LNCaP clone FGC (cell line): ENCODE measurements around the gene ATP13A1.
"Not testable (repeated sequence)": the region's sequence is repeated elsewhere in the genome, so short reads cannot be mapped to it uniquely, and the experiment has no call there.

Experiments
- DNase-seq: peaks from one replicate; pipeline ENCODE4 v3.0.0-alpha.2; 2011; ENCODE audit warnings: low read depth
- H3K4me3 ChIP-seq: 2 replicates; pipeline ENCODE4 v1.5.1; 2011; ENCODE audit warnings: mild to moderate bottlenecking, low read depth, low read length, control low read depth
- TF ChIP-seq, protein P1 (sequence below): IDR thresholded peaks from 2 replicates; pipeline ENCODE4 v1.5.1; 2012; ENCODE audit warnings: mild to moderate bottlenecking; ENCODE audit not compliant: control insufficient read depth, insufficient read depth; ENCODE audit errors: extremely low read depth

Gene ATP13A1

DNA sequence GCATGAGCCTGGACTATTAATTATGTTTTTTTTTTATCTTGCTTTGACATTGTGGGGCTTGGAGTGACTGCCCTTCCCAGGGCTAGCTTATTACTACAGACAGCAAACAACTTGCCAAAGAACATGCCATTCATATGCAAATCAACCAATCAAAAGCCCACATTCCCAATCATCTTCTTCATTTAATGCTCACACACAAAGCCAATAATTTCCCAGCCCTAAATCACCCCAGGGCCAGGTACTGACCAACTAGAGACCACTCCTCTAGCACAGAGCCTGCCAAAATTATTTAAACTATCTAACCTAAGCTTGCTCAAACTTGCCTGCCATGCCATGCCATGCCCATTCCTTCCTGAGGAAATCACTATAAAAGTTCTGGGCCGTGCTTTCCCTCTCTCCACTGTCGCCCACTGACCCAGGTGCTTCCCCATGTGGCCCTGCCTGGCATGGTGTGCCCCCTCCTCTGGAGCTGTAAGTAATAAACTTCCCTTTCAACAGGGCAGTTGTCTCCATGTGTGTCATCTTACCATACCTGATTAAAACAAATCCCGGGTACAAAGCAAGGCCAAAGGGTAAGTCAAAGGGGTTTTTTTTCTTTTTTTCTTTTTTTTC lies 60.7 kb downstream of the ATP13A1 start:
- TF ChIP-seq, protein P1, sequence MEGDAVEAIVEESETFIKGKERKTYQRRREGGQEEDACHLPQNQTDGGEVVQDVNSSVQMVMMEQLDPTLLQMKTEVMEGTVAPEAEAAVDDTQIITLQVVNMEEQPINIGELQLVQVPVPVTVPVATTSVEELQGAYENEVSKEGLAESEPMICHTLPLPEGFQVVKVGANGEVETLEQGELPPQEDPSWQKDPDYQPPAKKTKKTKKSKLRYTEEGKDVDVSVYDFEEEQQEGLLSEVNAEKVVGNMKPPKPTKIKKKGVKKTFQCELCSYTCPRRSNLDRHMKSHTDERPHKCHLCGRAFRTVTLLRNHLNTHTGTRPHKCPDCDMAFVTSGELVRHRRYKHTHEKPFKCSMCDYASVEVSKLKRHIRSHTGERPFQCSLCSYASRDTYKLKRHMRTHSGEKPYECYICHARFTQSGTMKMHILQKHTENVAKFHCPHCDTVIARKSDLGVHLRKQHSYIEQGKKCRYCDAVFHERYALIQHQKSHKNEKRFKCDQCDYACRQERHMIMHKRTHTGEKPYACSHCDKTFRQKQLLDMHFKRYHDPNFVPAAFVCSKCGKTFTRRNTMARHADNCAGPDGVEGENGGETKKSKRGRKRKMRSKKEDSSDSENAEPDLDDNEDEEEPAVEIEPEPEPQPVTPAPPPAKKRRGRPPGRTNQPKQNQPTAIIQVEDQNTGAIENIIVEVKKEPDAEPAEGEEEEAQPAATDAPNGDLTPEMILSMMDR, result no peak
- DNase-seq, result no peak
- H3K4me3 ChIP-seq, result no peak overlapping the region

DNA sequence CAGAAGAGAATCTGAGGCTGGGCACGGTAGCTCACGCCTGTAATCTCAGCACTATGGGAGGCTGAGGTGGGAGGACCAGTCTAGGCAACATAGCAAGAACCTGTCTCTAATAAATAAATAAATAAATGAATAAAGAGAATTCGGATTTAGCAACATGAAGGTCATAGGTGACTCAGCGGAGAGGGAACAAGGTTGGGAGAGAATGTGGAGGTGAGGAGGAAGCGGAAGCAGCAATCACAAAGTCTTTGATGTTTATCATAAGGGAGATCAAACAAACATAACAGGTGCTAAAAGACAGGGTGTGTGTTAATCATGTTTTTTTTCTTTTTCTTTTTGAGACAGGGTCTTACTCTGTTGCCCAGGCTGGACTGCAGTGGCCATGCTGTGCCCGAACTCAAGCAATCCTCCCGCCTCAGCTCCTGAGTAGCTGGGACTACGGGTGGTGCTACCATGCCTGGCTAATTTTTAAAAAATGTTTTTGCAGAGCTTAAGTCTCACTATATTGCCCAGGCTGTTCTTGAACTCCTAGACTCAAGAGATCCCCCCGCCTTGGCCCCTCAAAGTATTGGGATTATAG lies 61.3 kb downstream of the ATP13A1 start:
- TF ChIP-seq, protein P1, result no peak
- H3K4me3 ChIP-seq, result no peak overlapping the region
- DNase-seq, result no peak

DNA sequence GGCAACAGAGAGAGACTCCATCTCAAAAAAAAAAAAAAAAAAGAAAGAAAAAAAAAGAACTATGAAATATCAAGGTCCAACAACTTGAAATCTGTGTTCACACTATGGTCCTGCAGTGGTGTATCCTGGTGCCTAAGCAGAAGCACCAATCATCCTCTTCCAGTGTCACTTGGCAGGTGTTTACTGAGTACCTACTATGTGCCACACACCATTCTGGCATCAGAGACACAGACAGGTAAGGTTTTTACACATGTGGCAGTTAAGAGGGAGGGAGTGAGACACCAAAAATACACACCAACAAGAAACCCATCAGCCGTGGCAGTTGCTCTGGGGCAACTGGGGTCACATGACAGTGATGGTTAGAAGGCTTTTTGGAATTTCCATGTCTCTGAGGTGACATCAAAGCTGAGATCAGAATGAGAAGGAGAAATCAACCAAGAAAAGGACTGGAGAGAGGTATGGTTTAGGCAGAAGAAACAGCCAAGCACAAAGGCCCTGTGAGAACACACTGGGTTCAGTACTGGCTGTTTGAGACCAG lies 62.6 kb downstream of the ATP13A1 start:
- TF ChIP-seq, protein P1, result no peak
- no peak overlapping the region for H3K4me3 ChIP-seq
- DNase-seq, result no peak

DNA sequence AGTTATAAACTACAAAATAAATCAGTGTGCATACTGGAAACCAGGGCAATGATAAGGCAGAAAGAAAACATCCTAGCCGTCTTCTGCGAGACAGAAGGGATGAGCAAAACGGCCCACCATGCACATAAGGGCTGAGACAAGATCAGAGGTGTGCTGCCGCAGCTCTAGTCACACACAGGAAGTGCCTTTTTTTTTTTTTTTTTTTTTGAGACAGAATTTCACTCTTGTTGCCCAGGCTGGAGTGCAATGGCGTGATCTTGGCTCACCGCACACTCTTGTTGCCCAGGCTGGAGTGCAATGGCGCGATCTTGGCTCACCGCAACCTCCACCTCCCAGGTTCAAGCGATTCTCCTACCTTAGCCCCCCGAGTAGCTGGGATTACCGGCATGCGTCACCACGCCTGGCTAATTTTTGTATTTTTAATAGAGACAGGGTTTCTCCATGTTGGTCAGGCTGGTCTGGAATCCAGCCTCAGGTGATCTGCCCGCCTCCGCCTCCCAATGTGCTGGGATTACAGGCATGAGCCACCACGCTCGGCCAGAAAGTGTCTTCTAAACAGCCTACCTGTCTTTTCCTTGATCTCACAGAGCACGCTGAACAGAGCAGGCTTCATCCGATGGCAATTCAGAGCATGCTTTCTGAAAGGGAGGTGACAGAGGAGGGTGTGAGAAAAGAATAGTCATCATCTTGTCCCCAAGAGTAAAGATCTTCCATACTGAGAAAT lies 64.6 kb downstream of the ATP13A1 start:
- H3K4me3 ChIP-seq, DNase-seq: not testable (repeated sequence)

DNA sequence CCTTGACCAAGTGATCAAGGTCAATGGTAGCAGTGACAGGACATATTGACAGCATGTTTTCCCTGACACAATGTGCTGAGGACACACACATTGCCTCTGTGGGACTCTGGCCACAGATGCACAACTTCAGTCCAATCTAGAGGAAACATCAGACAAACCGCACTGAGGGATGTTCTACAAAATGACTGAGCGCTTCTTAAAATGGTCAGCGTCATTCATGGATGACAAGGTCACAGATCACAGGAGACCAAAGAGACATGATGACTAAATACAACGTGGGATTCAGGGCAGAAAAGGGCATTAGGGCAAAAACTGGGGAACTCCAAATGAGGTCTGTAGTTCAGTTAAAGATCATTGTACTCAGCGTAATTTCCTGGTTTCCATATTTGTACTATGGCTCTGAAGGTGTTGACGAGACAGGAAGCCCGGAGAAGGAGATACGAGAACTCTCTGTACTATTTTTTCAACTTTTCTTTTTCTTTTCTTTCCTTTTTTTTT lies 65.6 kb downstream of the ATP13A1 start:
- H3K4me3 ChIP-seq, result no peak overlapping the region
- no peak for DNase-seq
- TF ChIP-seq, protein P1, result no peak
